Measurements from ENCODE around the gene BRWD1. TPM values are rescaled to one million over a fixed set of nuclear protein-coding genes. Genes with fewer than 3 reads are reported as not detected.

The BRWD1 gene
- total and polyA plus RNA-seq, 2 experiments from 2014 or later: 35.2 to 75.5 TPM

- Mint-ChIP-seq H3K9me3 (no peaks in the 10 kb centered on the region), H3K4me3 (no peak overlapping the region), H3K27me3 (ENCODE audit: insufficient read depth, low read depth, poor library complexity) (peaks cover 2% of the 10 kb centered on the region), H3K27ac (no peak overlapping the region), H3K36me3 (ENCODE audit: low read depth) (peaks cover 26% of the 10 kb centered on the region; the same call in 2 of the 3 replicates), H3K4me1 (no peaks in the 10 kb centered on the region)
- Histone ChIP-seq H3K4me3 (no peak overlapping the region), H3K79me2 (replicated peaks; ENCODE audit: insufficient read depth) (peaks cover 3% of the 10 kb centered on the region; the same call in 1 of the 2 replicates), H4K20me1 (replicated peaks; ENCODE audit: insufficient read depth) (peaks cover 6% of the 10 kb centered on the region; the same call in 1 of the 2 replicates), H2AFZ (no peak overlapping the region), H3F3A (replicated peaks; ENCODE audit: low read depth) (no peaks in the 10 kb centered on the region), H3K9me2 (ENCODE audit: insufficient read depth) (no peaks in the 10 kb centered on the region), H3K36me3 (ENCODE audit: insufficient read depth) (peaks cover 1% of the 10 kb centered on the region; the same call in 1 of the 2 replicates), H3K27me3 (ENCODE audit: insufficient read depth) (no peaks in the 10 kb centered on the region), H3K4me2 (no peak overlapping the region), H3K4me1 (ENCODE audit: insufficient read depth) (no peaks in the 10 kb centered on the region), H3K27ac (ENCODE audit: low read depth) (no peak overlapping the region)
- DNase-seq (ENCODE audit: low spot score): no peak
- ATAC-seq: no peak
- TF ChIP-seq POLR2AphosphoS5 (IDR thresholded peaks at IDR 0.05; ENCODE audit: low read depth) (no peak), ZNF331 (CRISPR knock-in tag; IDR thresholded peaks at IDR 0.05; ENCODE audit: low read depth) (no peak), NANOG (IDR thresholded peaks at IDR 0.05; ENCODE audit: borderline replicate concordance) (no peak), ETS1 (IDR thresholded peaks at IDR 0.05) (no peak), REST (IDR thresholded peaks at IDR 0.05; ENCODE audit: unreplicated experiment) (no peak), JUNB (IDR thresholded peaks at IDR 0.05; ENCODE audit: unreplicated experiment) (no peak), ZNF114 (CRISPR knock-in tag; IDR thresholded peaks at IDR 0.05) (no peak), STAT1 (IDR thresholded peaks at IDR 0.05; ENCODE audit: unreplicated experiment) (no peak), CREB1 (CRISPR knock-in tag; IDR thresholded peaks at IDR 0.05; ENCODE audit: low read depth) (no peak)
- TF ChIP-seq, protein P1, sequence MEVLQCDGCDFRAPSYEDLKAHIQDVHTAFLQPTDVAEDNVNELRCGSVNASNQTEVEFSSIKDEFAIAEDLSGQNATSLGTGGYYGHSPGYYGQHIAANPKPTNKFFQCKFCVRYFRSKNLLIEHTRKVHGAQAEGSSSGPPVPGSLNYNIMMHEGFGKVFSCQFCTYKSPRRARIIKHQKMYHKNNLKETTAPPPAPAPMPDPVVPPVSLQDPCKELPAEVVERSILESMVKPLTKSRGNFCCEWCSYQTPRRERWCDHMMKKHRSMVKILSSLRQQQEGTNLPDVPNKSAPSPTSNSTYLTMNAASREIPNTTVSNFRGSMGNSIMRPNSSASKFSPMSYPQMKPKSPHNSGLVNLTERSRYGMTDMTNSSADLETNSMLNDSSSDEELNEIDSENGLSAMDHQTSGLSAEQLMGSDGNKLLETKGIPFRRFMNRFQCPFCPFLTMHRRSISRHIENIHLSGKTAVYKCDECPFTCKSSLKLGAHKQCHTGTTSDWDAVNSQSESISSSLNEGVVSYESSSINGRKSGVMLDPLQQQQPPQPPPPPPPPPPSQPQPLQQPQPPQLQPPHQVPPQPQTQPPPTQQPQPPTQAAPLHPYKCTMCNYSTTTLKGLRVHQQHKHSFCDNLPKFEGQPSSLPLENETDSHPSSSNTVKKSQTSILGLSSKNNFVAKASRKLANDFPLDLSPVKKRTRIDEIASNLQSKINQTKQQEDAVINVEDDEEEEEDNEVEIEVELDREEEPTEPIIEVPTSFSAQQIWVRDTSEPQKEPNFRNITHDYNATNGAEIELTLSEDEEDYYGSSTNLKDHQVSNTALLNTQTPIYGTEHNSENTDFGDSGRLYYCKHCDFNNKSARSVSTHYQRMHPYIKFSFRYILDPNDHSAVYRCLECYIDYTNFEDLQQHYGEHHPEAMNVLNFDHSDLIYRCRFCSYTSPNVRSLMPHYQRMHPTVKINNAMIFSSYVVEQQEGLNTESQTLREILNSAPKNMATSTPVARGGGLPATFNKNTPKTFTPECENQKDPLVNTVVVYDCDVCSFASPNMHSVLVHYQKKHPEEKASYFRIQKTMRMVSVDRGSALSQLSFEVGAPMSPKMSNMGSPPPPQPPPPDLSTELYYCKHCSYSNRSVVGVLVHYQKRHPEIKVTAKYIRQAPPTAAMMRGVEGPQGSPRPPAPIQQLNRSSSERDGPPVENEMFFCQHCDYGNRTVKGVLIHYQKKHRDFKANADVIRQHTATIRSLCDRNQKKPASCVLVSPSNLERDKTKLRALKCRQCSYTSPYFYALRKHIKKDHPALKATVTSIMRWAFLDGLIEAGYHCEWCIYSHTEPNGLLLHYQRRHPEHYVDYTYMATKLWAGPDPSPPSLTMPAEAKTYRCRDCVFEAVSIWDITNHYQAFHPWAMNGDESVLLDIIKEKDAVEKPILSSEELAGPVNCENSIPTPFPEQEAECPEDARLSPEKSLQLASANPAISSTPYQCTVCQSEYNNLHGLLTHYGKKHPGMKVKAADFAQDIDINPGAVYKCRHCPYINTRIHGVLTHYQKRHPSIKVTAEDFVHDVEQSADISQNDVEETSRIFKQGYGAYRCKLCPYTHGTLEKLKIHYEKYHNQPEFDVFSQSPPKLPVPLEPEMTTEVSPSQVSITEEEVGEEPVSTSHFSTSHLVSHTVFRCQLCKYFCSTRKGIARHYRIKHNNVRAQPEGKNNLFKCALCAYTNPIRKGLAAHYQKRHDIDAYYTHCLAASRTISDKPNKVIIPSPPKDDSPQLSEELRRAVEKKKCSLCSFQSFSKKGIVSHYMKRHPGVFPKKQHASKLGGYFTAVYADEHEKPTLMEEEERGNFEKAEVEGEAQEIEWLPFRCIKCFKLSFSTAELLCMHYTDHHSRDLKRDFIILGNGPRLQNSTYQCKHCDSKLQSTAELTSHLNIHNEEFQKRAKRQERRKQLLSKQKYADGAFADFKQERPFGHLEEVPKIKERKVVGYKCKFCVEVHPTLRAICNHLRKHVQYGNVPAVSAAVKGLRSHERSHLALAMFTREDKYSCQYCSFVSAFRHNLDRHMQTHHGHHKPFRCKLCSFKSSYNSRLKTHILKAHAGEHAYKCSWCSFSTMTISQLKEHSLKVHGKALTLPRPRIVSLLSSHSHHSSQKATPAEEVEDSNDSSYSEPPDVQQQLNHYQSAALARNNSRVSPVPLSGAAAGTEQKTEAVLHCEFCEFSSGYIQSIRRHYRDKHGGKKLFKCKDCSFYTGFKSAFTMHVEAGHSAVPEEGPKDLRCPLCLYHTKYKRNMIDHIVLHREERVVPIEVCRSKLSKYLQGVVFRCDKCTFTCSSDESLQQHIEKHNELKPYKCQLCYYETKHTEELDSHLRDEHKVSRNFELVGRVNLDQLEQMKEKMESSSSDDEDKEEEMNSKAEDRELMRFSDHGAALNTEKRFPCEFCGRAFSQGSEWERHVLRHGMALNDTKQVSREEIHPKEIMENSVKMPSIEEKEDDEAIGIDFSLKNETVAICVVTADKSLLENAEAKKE (CRISPR knock-in tag; IDR thresholded peaks at IDR 0.05): no peak
- TF ChIP-seq, protein P2, sequence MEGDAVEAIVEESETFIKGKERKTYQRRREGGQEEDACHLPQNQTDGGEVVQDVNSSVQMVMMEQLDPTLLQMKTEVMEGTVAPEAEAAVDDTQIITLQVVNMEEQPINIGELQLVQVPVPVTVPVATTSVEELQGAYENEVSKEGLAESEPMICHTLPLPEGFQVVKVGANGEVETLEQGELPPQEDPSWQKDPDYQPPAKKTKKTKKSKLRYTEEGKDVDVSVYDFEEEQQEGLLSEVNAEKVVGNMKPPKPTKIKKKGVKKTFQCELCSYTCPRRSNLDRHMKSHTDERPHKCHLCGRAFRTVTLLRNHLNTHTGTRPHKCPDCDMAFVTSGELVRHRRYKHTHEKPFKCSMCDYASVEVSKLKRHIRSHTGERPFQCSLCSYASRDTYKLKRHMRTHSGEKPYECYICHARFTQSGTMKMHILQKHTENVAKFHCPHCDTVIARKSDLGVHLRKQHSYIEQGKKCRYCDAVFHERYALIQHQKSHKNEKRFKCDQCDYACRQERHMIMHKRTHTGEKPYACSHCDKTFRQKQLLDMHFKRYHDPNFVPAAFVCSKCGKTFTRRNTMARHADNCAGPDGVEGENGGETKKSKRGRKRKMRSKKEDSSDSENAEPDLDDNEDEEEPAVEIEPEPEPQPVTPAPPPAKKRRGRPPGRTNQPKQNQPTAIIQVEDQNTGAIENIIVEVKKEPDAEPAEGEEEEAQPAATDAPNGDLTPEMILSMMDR (conservative IDR thresholded peaks at IDR 0.05; ENCODE audit: low read depth in 2 of 2): no peak
Observed at GRCh38 chr21:39281853-39282252, 31.6 kb downstream of the BRWD1 start.

Data from GM23338 (cell line).